Kidney (tissue), 14 donors: ENCODE results near the gene CUL7. TPM values are rescaled to one million over a fixed set of nuclear protein-coding genes. Genes with fewer than 3 reads are reported as not detected.
"Not testable (repeated sequence)": the region's sequence is repeated elsewhere in the genome, so short reads cannot be mapped to it uniquely, and the experiment has no call there.

Source experiments
- DNase-seq, 5 donors: peaks; one replicate each; pipeline ENCODE4 v3.0.0-alpha.2; 2013 to 2020
- FAIRE-seq: peaks from 2 replicates; lab custom pipeline; 2012; peaks lifted over from hg19 to GRCh38; lab: Jason Lieb, UNC
- H3K27ac ChIP-seq, 2 donors: one replicate each; pipeline ENCODE4 v1.7.0; 2013; ENCODE audit warnings: low read depth in 2 of 2, low read length in 2 of 2, inconsistent platforms in 1 of 2
- H3K27me3 ChIP-seq: one replicate; pipeline ENCODE4 v1.7.1; 2013; ENCODE audit warnings: low read length, inconsistent platforms; ENCODE audit not compliant: control insufficient read depth, insufficient read depth
- H3K36me3 ChIP-seq, 3 donors: one replicate each; pipeline versions ENCODE4 v1.7.0 to v1.7.1; 2013; ENCODE audit warnings: low read length in 3 of 3, control low read depth in 1 of 3, inconsistent platforms in 1 of 3; ENCODE audit not compliant: insufficient read depth in 3 of 3, control insufficient read depth in 2 of 3
- H3K4me1 ChIP-seq, 3 donors: one replicate each; pipeline versions ENCODE4 v1.7.0 to v1.7.1; 2013; ENCODE audit warnings: low read length in 3 of 3, inconsistent platforms in 1 of 3, low read depth in 1 of 3; ENCODE audit not compliant: control insufficient read depth in 2 of 3, insufficient read depth in 2 of 3
- H3K4me3 ChIP-seq, 3 donors: one replicate each; pipeline versions ENCODE4 v1.7.0 to v1.8.1; 2013; ENCODE audit warnings: low read length in 3 of 3, control low read depth in 1 of 3, inconsistent platforms in 1 of 3
- H3K9ac ChIP-seq, 3 donors: one replicate each; pipeline versions ENCODE4 v1.7.0 to v1.7.1; 2013; ENCODE audit warnings: low read length in 3 of 3, control low read depth in 1 of 3, inconsistent platforms in 1 of 3
- H3K9me3 ChIP-seq, 3 donors: one replicate each; pipeline versions ENCODE4 v1.7.0 to v1.7.1; 2013; ENCODE audit warnings: low read length in 3 of 3, control low read depth in 1 of 3, inconsistent platforms in 1 of 3; ENCODE audit not compliant: control insufficient read depth in 2 of 3, insufficient read depth in 1 of 3
- CTCF ChIP-seq: IDR thresholded peaks from 3 replicates; pipeline ENCODE4 v1.5.1; 2012; ENCODE audit warnings: mild to moderate bottlenecking, moderate library complexity, borderline replicate concordance; ENCODE audit not compliant: insufficient read depth; ENCODE audit errors: extremely low read depth
- intact Hi-C: fragments of 100-400 bp; cut with DNase I; formaldehyde crosslinking; loops from one replicate; pipeline ENCODE4 v1.11.1; 2022
- polyA plus RNA-seq: library from polyadenylated mRNA; stranded (reverse); fragments of 350-450 nt; fragmentation: Illumina TruSeq; extraction: RNeasy Lipid Tissue Mini Kit (QIAGEN cat#74804); gene quantifications from one replicate; pipeline ENCODE4 v1.2.3, GENCODE V29; 2014; ENCODE audit warnings: low read depth, low replicate concordance; ENCODE audit not compliant: insufficient read depth
- total RNA-seq: library from RNA; stranded (reverse); fragmentation: NEBNext Ultra II Directional; extraction: Animal tissue kit (Norgen Biotek cat#: 25700); gene quantifications from one replicate; pipeline ENCODE4 v1.2.1, GENCODE V29; 2021
- donor health status: control.
- donor health status: control.
- donor health status: control.
- donor health status: control.
- donor health status: control.
- donor health status: DM: yes; HTN: yes; CAD: no.
- donor health status: Normal renal cell carcinoma (clear cell type).

The CUL7 gene
- total and polyA plus RNA-seq, 2 donors from 2014 or later, result 10.1 to 24.5 TPM

GRCh38 chr6:43082806-43083655, 29.4 kb upstream of the CUL7 start:
- H3K4me3 ChIP-seq, result no peak overlapping the region
- intact Hi-C loops, result no loop called here
- no peaks in the 10 kb centered on the region for H3K36me3 ChIP-seq
- H3K27ac ChIP-seq, result no peak overlapping the region
- no peaks in the 10 kb centered on the region for H3K4me1 ChIP-seq
- peak in 1 of 5 donors; percentile 39 for DNase-seq
- FAIRE-seq, result no peak
- H3K9ac ChIP-seq, result no peak overlapping the region
- no peaks in the 10 kb centered on the region for H3K27me3 ChIP-seq
- TF ChIP-seq CTCF, result no peak
- H3K9me3 ChIP-seq, result no peaks in the 10 kb centered on the region

- DNase-seq, result peak in 1 of 5 donors; percentile 10
- H3K36me3 ChIP-seq, H3K4me3 ChIP-seq, H3K9me3 ChIP-seq, H3K27me3 ChIP-seq, intact Hi-C loops, H3K27ac ChIP-seq, H3K4me1 ChIP-seq, H3K9ac ChIP-seq, FAIRE-seq: not testable (repeated sequence)
Observed at GRCh38 chr6:43081922-43082321, 28.3 kb upstream of the CUL7 start.

GRCh38 chr6:43081043-43081442, 27.4 kb upstream of the CUL7 start:
- intact Hi-C loops, result no loop called here
- DNase-seq, result no peak
- no peaks in the 10 kb centered on the region for H3K9me3 ChIP-seq
- TF ChIP-seq CTCF, result no peak
- no peaks in the 10 kb centered on the region for H3K36me3 ChIP-seq
- FAIRE-seq, result no peak
- H3K4me3 ChIP-seq, result no peak overlapping the region
- H3K27ac ChIP-seq, result no peak overlapping the region
- H3K27me3 ChIP-seq, result no peaks in the 10 kb centered on the region
- no peaks in the 10 kb centered on the region for H3K4me1 ChIP-seq
- H3K9ac ChIP-seq, result no peak overlapping the region

- FAIRE-seq (no peak), DNase-seq (peak in 2 of 5 donors; percentile 58 to 86)
- Histone ChIP-seq H3K27me3 (no peaks in the 10 kb centered on the region), H3K4me1 (peaks cover 0 to 6% (median 0%) of the 10 kb centered on the region in 3 donors), H3K9ac (no peak overlapping the region), H3K27ac (no peak overlapping the region), H3K9me3 (no peaks in the 10 kb centered on the region), H3K36me3 (peaks cover 0 to 2% (median 0%) of the 10 kb centered on the region in 3 donors), H3K4me3 (peak overlapping the region in 1 of 3 donors; percentile 3)
- no peak for TF ChIP-seq CTCF
- intact Hi-C loops, result no loop called here
Observed at GRCh38 chr6:43078691-43079090, 25.0 kb upstream of the CUL7 start.
